GM21528 (cell line): ENCODE data around the gene BCAS1.

Experiments used
- ATAC-seq: cut with Tn5 transposase; IDR thresholded peaks from one replicate; pipeline ENCODE4 v1.9.1; 2021; ENCODE audit warnings: mild to moderate bottlenecking, moderate library complexity; ENCODE audit not compliant: unreplicated experiment, low FRiP score

Gene BCAS1

GRCh38 chr20:54070187-54070987 is at the start of gene BCAS1:
BCAS1 (minus strand) TSS chr20:54070594; CDS start chr20:54058718, 11,876 bp downstream.
- no peak for ATAC-seq

- no peak for ATAC-seq
Observed at GRCh38 chr20:54119744-54120143, 49.4 kb upstream of the BCAS1 start.

- no peak for ATAC-seq
Observed at GRCh38 chr20:54118220-54119001, 48.0 kb upstream of the BCAS1 start.

- no peak for ATAC-seq
Observed at GRCh38 chr20:54116550-54117235, 46.3 kb upstream of the BCAS1 start.

- no peak for ATAC-seq
Observed at GRCh38 chr20:54115172-54115854, 44.9 kb upstream of the BCAS1 start.

- ATAC-seq = no peak
Observed at GRCh38 chr20:54114109-54114508, 43.7 kb upstream of the BCAS1 start.

- ATAC-seq = no peak
Observed at GRCh38 chr20:54113566-54113965, 43.2 kb upstream of the BCAS1 start.

GRCh38 chr20:54112221-54112884 is 42.0 kb upstream of the BCAS1 start:
- no peak for ATAC-seq

- ATAC-seq = no peak
Observed at GRCh38 chr20:54111460-54111859, 41.1 kb upstream of the BCAS1 start.

- ATAC-seq = no peak
Observed at GRCh38 chr20:54110457-54110856, 40.1 kb upstream of the BCAS1 start.

GRCh38 chr20:54110041-54110440 is 39.6 kb upstream of the BCAS1 start:
- no peak for ATAC-seq

- ATAC-seq = no peak
Observed at GRCh38 chr20:54108817-54109216, 38.4 kb upstream of the BCAS1 start.

GRCh38 chr20:54108326-54108642 is 37.9 kb upstream of the BCAS1 start:
- ATAC-seq = no peak

GRCh38 chr20:54107600-54108325 is 37.4 kb upstream of the BCAS1 start:
- ATAC-seq = no peak

GRCh38 chr20:54107181-54107580 is 36.8 kb upstream of the BCAS1 start:
- ATAC-seq = no peak

GRCh38 chr20:54106162-54106561 is 35.8 kb upstream of the BCAS1 start:
- ATAC-seq = no peak

GRCh38 chr20:54105653-54106052 is 35.3 kb upstream of the BCAS1 start:
- ATAC-seq = no peak

- ATAC-seq = no peak
Observed at GRCh38 chr20:54104781-54105180, 34.4 kb upstream of the BCAS1 start.

- ATAC-seq = no peak
Observed at GRCh38 chr20:54103762-54104600, 33.6 kb upstream of the BCAS1 start.
